PFSK-1 (cell line): Measurements from ENCODE around the gene CAMTA1.

Source experiments
- FOXP2 ChIP-seq: optimal IDR thresholded peaks from 2 replicates; pipeline ENCODE3; 2011; ENCODE audit warnings: borderline replicate concordance, control low read depth, inconsistent platforms; ENCODE audit not compliant: insufficient read depth; ENCODE audit errors: extremely low read length, extremely low read depth
- POLR2AphosphoS5 ChIP-seq: IDR thresholded peaks from 2 replicates; pipeline ENCODE4 v1.6.1; 2012; ENCODE audit warnings: low read depth, mild to moderate bottlenecking, control low read depth, low read length, moderate library complexity
- REST ChIP-seq, 2 experiments: IDR thresholded peaks; 2 replicates each; pipeline versions ENCODE4 v1.6.1 to v1.8.0; 2011 to 2012; ENCODE audit warnings: low read depth in 2 of 2, low read length in 2 of 2, control low read depth in 1 of 2, inconsistent platforms in 1 of 2, mild to moderate bottlenecking in 1 of 2, moderate library complexity in 1 of 2; ENCODE audit not compliant: insufficient read depth in 1 of 2
- SIN3A ChIP-seq: IDR thresholded peaks from 2 replicates; pipeline ENCODE4 v1.6.1; 2012; ENCODE audit warnings: mild to moderate bottlenecking, low read length, moderate library complexity, borderline replicate concordance; ENCODE audit not compliant: insufficient read depth
- TAF1 ChIP-seq: IDR thresholded peaks from 2 replicates; pipeline ENCODE4 v1.6.1; 2012; ENCODE audit warnings: low read length, control low read depth, borderline replicate concordance; ENCODE audit not compliant: insufficient read depth

The CAMTA1 gene

DNA sequence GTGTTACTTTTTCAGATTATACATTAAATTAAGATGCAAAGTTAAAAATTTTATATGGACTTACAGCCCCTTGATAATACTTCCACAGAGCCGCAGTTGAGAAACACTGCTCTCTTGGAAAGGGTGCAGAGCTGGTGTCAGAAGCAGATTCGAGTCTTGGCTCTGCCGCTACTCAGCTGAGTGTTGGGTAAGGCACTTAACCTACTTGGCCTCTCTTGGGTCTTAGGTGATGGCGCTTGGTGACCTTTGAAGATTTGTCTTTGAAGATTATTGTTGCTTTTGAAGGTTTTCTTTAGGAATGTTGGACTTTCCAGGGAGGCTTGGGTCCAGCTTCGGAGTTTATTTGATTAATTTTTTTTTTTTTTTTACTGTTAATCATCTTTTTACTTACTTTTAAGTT is 48.5 kb downstream of the CAMTA1 start:
- TF ChIP-seq TAF1 (no peak), REST (IDR thresholded peaks at IDR 0.05; ENCODE audit: insufficient read depth in 1 of 2, low read depth in 2 of 2, low read length in 2 of 2) (no peak), FOXP2 (no peak), POLR2AphosphoS5 (no peak), SIN3A (no peak)

GRCh38 chr1:6834366-6834765 is 49.1 kb downstream of the CAMTA1 start:
- TF ChIP-seq TAF1 (no peak), SIN3A (no peak), REST (IDR thresholded peaks at IDR 0.05; ENCODE audit: insufficient read depth in 1 of 2, low read depth in 2 of 2, low read length in 2 of 2) (no peak), FOXP2 (no peak), POLR2AphosphoS5 (no peak)

DNA sequence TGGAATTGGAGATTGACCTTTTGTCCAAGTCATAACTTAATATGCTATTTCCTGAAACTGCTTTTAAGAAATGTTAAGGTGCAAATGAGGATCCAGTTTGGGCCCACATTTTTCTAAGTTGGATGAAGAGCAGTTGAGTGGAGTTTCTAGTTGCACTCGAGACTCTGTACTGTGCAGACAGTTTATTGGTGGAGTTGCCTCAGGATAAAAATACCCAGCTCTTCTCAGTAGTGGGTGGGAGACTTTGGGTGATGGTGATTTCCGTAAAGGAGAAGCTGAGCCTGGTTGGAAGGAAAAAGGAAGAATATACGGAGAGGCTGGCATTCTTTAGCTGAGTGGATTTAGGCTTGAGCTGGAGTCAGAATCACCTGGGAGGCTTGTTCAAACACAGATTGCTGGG is 49.9 kb downstream of the CAMTA1 start:
- TF ChIP-seq FOXP2 = no peak
- no peak for TF ChIP-seq POLR2AphosphoS5
- no peak for TF ChIP-seq SIN3A
- TF ChIP-seq TAF1 = no peak
- TF ChIP-seq REST (IDR thresholded peaks at IDR 0.05; ENCODE audit: insufficient read depth in 1 of 2, low read depth in 2 of 2, low read length in 2 of 2) = no peak

- TF ChIP-seq SIN3A (no peak), REST (IDR thresholded peaks at IDR 0.05; ENCODE audit: insufficient read depth in 1 of 2, low read depth in 2 of 2, low read length in 2 of 2) (no peak), TAF1 (no peak), POLR2AphosphoS5 (no peak), FOXP2 (no peak)
Observed at GRCh38 chr1:6842301-6842700, 57.0 kb downstream of the CAMTA1 start.

DNA sequence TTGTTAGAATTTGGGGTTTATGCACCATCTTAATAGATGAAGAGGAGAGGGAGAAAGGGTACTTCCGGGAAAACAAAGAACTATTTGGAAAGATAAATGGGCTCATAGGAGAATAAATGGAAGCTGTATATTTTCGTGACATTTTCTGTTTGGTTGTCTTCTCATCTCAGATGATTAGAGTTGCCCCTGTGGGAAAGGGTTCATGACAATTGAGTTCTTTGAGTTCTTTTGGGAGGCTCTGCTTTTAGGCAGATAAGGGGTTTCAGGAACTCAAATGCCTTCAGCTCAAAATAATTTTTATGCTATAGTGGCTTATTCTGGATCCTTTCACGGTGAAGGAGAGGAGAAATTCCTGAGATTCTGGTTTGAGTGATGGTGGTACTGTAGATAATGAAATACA is 63.6 kb downstream of the CAMTA1 start:
- TF ChIP-seq SIN3A = no peak
- TF ChIP-seq POLR2AphosphoS5 = no peak
- TF ChIP-seq FOXP2 = no peak
- TF ChIP-seq TAF1 = no peak
- TF ChIP-seq REST (IDR thresholded peaks at IDR 0.05; ENCODE audit: insufficient read depth in 1 of 2, low read depth in 2 of 2, low read length in 2 of 2) = no peak
